ENCODE measurements around the gene ARRDC2.
A peak's percentile ranks its signal among the peaks of the same experiment; 100 is the strongest.

Gene ARRDC2

DNA sequence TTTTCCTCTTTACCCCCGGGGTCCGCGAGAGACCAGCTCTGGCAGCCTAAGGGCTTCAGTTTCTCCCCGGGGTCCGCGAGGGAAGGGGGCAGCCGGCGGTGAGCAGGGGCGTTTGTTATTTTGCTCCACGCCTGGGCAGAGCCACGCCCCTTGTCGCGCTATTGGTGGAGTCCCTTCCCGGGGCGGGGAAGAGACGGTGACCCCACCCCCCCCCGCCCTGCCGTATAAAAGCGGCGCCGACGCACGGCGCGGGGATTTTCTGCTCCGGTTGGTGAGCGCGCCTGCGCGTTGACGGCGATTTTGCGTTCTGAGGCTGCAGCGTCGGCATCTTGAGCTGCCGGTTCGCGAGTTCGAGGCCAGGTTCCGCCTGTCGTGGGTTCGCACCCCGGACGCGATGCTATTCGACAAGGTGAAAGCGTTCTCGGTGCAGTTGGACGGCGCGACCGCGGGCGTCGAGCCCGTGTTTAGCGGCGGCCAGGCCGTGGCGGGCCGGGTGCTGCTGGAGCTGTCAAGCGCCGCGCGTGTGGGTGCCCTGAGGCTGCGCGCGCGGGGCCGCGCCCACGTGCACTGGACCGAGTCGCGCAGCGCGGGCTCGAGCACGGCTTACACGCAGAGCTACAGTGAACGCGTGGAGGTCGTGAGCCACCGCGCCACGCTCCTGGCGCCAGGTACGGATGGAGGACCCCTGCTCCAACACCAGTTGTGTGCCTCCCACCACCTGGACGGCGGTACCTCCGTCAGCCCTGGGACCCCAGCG lies at the start of gene ARRDC2:
Gene ARRDC2 (plus strand): TSS at position 254 of the 757 bp plus-strand sequence. CDS start 141 bp downstream, at position 395.
- Mint-ChIP-seq H3K4me3 (peak within 1 kb of the TSS; percentile 92), H3K4me1 (ENCODE audit: low read depth) (peaks cover 28% of the 10 kb centered on the region), H3K9me3 (no peaks in the 10 kb centered on the region), H3K36me3 (ENCODE audit: low read depth) (peaks cover 33% of the 10 kb centered on the region), H3K27ac (peak within 1 kb of the TSS; percentile 86), H3K27me3 (ENCODE audit: low read depth) (no peaks in the 10 kb centered on the region)
- DNase-seq (ENCODE audit: low spot score) = peak; percentile 86

- Mint-ChIP-seq H3K4me1 (ENCODE audit: low read depth) (peaks cover 2% of the 10 kb centered on the region), H3K4me3 (no peak overlapping the region), H3K27ac (no peak overlapping the region), H3K27me3 (ENCODE audit: low read depth) (peaks cover 40% of the 10 kb centered on the region), H3K9me3 (no peaks in the 10 kb centered on the region), H3K36me3 (ENCODE audit: low read depth) (no peaks in the 10 kb centered on the region)
- no peak for DNase-seq (ENCODE audit: low spot score)
Observed at GRCh38 chr19:17963936-17964691, 43.9 kb upstream of the ARRDC2 start.

- Mint-ChIP-seq H3K36me3 (ENCODE audit: low read depth) (no peaks in the 10 kb centered on the region), H3K9me3 (no peaks in the 10 kb centered on the region), H3K27ac (no peak overlapping the region), H3K4me1 (ENCODE audit: low read depth) (peaks cover 2% of the 10 kb centered on the region), H3K27me3 (ENCODE audit: low read depth) (peaks cover 40% of the 10 kb centered on the region), H3K4me3 (no peak overlapping the region)
- no peak for DNase-seq (ENCODE audit: low spot score)
Observed at GRCh38 chr19:17965370-17966128, 42.4 kb upstream of the ARRDC2 start.

DNA sequence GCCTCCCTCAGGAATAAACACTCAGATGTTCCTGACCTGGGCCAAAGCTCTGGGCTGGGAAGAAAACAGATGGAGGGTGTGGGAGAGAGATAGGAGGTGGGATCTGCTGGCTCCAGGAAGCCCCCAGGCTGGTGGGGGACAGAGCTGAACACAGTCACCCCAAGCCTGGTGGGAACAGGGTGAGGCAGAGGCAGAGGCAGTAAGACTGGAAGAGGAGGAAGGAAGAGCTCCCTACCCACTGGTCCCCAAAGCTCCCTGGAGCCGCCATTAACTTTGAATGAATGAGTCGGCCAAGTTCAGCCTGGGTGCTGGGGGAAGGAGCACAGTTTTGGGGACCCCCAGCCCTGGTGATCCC lies 41.9 kb upstream of the ARRDC2 start:
- peaks cover 40% of the 10 kb centered on the region for H3K27me3 Mint-ChIP-seq (ENCODE audit: low read depth)
- H3K4me3 Mint-ChIP-seq = no peak overlapping the region
- no peaks in the 10 kb centered on the region for H3K36me3 Mint-ChIP-seq (ENCODE audit: low read depth)
- H3K9me3 Mint-ChIP-seq = no peaks in the 10 kb centered on the region
- no peak overlapping the region for H3K27ac Mint-ChIP-seq
- no peak for DNase-seq (ENCODE audit: low spot score)
- peaks cover 2% of the 10 kb centered on the region for H3K4me1 Mint-ChIP-seq (ENCODE audit: low read depth)

- H3K27me3 Mint-ChIP-seq (ENCODE audit: low read depth) = peaks cover 40% of the 10 kb centered on the region
- H3K4me3 Mint-ChIP-seq = no peak within 1 kb of the TSS
- H3K4me1 Mint-ChIP-seq (ENCODE audit: low read depth) = peaks cover 2% of the 10 kb centered on the region
- no peak for DNase-seq (ENCODE audit: low spot score)
- H3K27ac Mint-ChIP-seq = no peak within 1 kb of the TSS
- H3K9me3 Mint-ChIP-seq = no peaks in the 10 kb centered on the region
- no peaks in the 10 kb centered on the region for H3K36me3 Mint-ChIP-seq (ENCODE audit: low read depth)
Observed at GRCh38 chr19:17966550-17967256, 41.3 kb upstream of the ARRDC2 start, which contains the start of gene KCNN1. TSS of gene KCNN1 (plus strand) at chr19:17967107. CDS start at chr19:17973889, 6,782 bp downstream.

DNA sequence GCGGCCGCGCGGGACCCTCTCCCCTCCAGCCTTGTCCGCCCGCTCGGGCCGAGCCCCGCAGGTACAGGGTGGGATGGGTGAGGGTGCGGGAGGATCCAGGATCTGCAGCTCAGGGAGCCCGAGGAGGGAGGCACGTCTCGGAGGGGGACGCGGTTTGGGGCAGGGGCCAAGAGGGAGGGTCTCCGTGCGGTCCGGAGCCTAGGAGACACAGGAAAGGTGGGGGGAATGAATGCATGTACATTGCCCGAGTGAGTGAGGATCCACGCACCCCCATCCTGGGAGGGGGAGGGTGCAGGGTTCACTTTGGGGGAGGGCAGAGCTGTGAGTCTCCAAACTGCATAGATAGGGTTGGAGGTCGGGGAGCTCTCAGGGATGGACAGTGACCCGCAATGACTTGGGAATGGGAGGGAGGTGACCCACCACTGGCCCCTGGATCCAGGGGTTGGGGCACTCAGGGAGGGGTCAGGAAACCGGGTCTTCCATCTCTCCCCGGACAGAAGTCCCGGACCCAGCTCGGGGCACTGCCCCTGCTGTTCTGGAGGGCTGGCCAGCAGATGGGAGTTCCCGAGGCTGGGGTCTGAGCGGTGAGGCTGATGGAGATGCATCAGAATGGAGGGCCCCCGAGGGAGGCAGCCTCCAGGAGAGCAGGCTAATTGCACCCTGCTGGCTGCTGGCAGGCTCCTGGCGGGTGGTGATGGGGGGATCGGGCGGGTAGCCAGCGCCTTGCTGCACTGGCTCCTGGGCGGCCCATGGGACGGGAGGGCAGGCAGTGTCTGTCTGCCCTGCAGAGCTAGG lies 40.5 kb upstream of the ARRDC2 start:
- Mint-ChIP-seq H3K4me1 (ENCODE audit: low read depth) (peaks cover 2% of the 10 kb centered on the region), H3K36me3 (ENCODE audit: low read depth) (no peaks in the 10 kb centered on the region), H3K4me3 (no peak overlapping the region), H3K9me3 (no peaks in the 10 kb centered on the region), H3K27me3 (ENCODE audit: low read depth) (peaks cover 40% of the 10 kb centered on the region), H3K27ac (no peak overlapping the region)
- no peak for DNase-seq (ENCODE audit: low spot score)

DNA sequence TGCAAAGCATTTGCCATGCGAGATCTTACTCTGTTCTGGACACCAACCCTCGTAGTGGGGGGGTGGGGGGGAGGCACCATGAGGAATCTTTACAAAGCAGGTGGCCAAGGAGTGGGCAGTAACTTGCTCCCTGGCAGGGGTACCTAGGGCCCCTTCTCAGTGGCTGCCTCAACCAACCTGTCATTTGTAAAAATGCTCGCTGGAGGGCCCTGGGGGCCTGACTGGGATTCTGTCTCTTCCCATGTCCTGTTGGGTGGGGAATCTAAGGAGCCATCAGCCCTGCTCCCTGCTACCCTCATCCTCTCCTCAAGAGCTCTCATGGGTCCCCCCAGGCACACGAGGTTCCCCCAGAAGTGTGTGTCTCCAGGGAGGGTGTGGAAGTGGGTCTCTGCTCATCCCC lies 39.6 kb upstream of the ARRDC2 start:
- Mint-ChIP-seq H3K27me3 (ENCODE audit: low read depth) (peaks cover 43% of the 10 kb centered on the region), H3K4me1 (ENCODE audit: low read depth) (peaks cover 2% of the 10 kb centered on the region), H3K9me3 (no peaks in the 10 kb centered on the region), H3K36me3 (ENCODE audit: low read depth) (no peaks in the 10 kb centered on the region), H3K4me3 (no peak overlapping the region), H3K27ac (no peak overlapping the region)
- DNase-seq (ENCODE audit: low spot score) = no peak

- H3K4me1 Mint-ChIP-seq (ENCODE audit: low read depth) = peaks cover 2% of the 10 kb centered on the region
- no peak overlapping the region for H3K4me3 Mint-ChIP-seq
- no peaks in the 10 kb centered on the region for H3K9me3 Mint-ChIP-seq
- DNase-seq (ENCODE audit: low spot score) = no peak
- H3K36me3 Mint-ChIP-seq (ENCODE audit: low read depth) = no peaks in the 10 kb centered on the region
- peaks cover 41% of the 10 kb centered on the region for H3K27me3 Mint-ChIP-seq (ENCODE audit: low read depth)
- H3K27ac Mint-ChIP-seq = no peak overlapping the region
Observed at GRCh38 chr19:17969096-17969792, 38.7 kb upstream of the ARRDC2 start.

GRCh38 chr19:17972230-17972629 lies 35.7 kb upstream of the ARRDC2 start:
- DNase-seq (ENCODE audit: low spot score) = no peak
- no peak overlapping the region for H3K4me3 Mint-ChIP-seq
- no peak overlapping the region for H3K27ac Mint-ChIP-seq
- peaks cover 15% of the 10 kb centered on the region for H3K27me3 Mint-ChIP-seq (ENCODE audit: low read depth)
- H3K36me3 Mint-ChIP-seq (ENCODE audit: low read depth) = no peaks in the 10 kb centered on the region
- no peaks in the 10 kb centered on the region for H3K9me3 Mint-ChIP-seq
- peaks cover 2% of the 10 kb centered on the region for H3K4me1 Mint-ChIP-seq (ENCODE audit: low read depth)

GRCh38 chr19:17973759-17974158 lies 34.2 kb upstream of the ARRDC2 start:
- Mint-ChIP-seq H3K4me1 (ENCODE audit: low read depth) (no peaks in the 10 kb centered on the region), H3K4me3 (no peak overlapping the region), H3K9me3 (no peaks in the 10 kb centered on the region), H3K36me3 (ENCODE audit: low read depth) (no peaks in the 10 kb centered on the region), H3K27ac (no peak overlapping the region), H3K27me3 (ENCODE audit: low read depth) (peaks cover 7% of the 10 kb centered on the region)
- no peak for DNase-seq (ENCODE audit: low spot score)

GRCh38 chr19:17974551-17974950 lies 33.4 kb upstream of the ARRDC2 start:
- Mint-ChIP-seq H3K27me3 (ENCODE audit: low read depth) (peaks cover 9% of the 10 kb centered on the region), H3K36me3 (ENCODE audit: low read depth) (no peaks in the 10 kb centered on the region), H3K4me1 (ENCODE audit: low read depth) (peaks cover 1% of the 10 kb centered on the region), H3K27ac (no peak overlapping the region), H3K9me3 (no peaks in the 10 kb centered on the region), H3K4me3 (no peak overlapping the region)
- DNase-seq (ENCODE audit: low spot score) = no peak

DNA sequence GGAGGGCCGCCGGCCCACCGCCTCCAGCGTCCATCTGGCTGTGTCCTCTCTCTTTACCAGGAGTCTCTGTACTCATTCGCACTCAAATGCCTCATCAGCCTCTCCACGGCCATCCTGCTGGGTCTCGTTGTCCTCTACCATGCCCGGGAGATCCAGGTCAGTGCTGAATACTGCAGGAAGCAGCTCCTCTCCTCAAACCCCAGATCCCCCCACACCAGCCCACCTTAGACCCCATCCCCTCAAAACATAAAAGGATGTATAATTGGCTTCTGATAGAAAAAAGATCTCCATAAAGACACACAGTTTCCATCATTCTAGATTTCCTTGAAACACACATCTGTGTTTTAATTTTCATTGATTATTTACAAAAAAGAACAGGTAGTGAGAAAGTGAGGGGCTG lies 32.9 kb upstream of the ARRDC2 start:
- peaks cover 3% of the 10 kb centered on the region for H3K4me1 Mint-ChIP-seq (ENCODE audit: low read depth)
- H3K27me3 Mint-ChIP-seq (ENCODE audit: low read depth) = peaks cover 11% of the 10 kb centered on the region
- no peaks in the 10 kb centered on the region for H3K9me3 Mint-ChIP-seq
- H3K36me3 Mint-ChIP-seq (ENCODE audit: low read depth) = no peaks in the 10 kb centered on the region
- no peak for DNase-seq (ENCODE audit: low spot score)
- H3K27ac Mint-ChIP-seq = no peak overlapping the region
- no peak overlapping the region for H3K4me3 Mint-ChIP-seq
